Heart left ventricle (tissue), 13 donors: Measurements from ENCODE around the gene SIGLEC1.

Source experiments
- CTCF ChIP-seq, 12 donors: fragments of 200-600 bp; sonication (generic) in 4 of 12; IDR thresholded peaks; one replicate each; pipeline versions ENCODE4 v1.5.0 to v1.8.0; 2018 to 2022; ENCODE audit warnings: antibody characterized with exemption in 12 of 12, mild to moderate bottlenecking in 5 of 12
- POLR2A ChIP-seq, 2 donors: fragments of 450-650 bp; IDR thresholded peaks; one replicate each; pipeline ENCODE4 v1.6.1; 2017; ENCODE audit warnings: antibody characterized with exemption in 2 of 2, mild to moderate bottlenecking in 2 of 2, moderate library complexity in 2 of 2
- donor health status: ischemic (EF 13 %, LVEDD 7.1; RV severe dilation, severe dysfunction).
- donor health status: DM: no; HTN: yes; CAD: no.
- donor health status: DM: no; HTN: no; CAD: no.
- donor health status: ischemic (EF 25% LVEDD 6.9; RV normal size, moderate dysfunction).
- donor health status: ischemic (EF 25% LVEDD 5.7; RV mildly dilated, moderate dysfunction).
- donor health status: ischemic (EF 35%, LVEDD 5.7; RV mildly dilated, moderate dysfunction).
- donor health status: nonischemic (EF 11% LVEDD 7.7; RV severe dilation, severe dysfunction).
- donor health status: DM: yes; HTN: yes; CAD: no.
- donor health status: PGD.
- donor health status: ischemic (EF 29% LVEDD 5.4; RV normal size, mild dysfunction).
- donor health status: nonischemic (EF 23%, LVEDD 6.1; RV moderate dilation, normal function).

GRCh38 chr20:3693376-3693775, 19.0 kb downstream of the SIGLEC1 start:
- no peak for TF ChIP-seq CTCF (IDR thresholded peaks at IDR 0.05)
- no peak for TF ChIP-seq POLR2A (IDR thresholded peaks at IDR 0.05)
